ENCODE measurements around the gene MTSS2.

- TF ChIP-seq FOXK2 (IDR thresholded peaks at IDR 0.05), result no peak
- TF ChIP-seq ARNT (IDR thresholded peaks at IDR 0.05), result no peak
- no peak for TF ChIP-seq FOXA1 (IDR thresholded peaks at IDR 0.05)
- TF ChIP-seq ELF4 (IDR thresholded peaks at IDR 0.05), result no peak
- no peak for TF ChIP-seq ZNF384 (IDR thresholded peaks at IDR 0.05)
- no peak for TF ChIP-seq NFRKB (IDR thresholded peaks at IDR 0.05)
- no peak for TF ChIP-seq FOXM1 (IDR thresholded peaks at IDR 0.05; ENCODE audit: borderline replicate concordance)
- no peak for TF ChIP-seq SP1 (IDR thresholded peaks at IDR 0.05)
- no peak for TF ChIP-seq PKNOX1 (IDR thresholded peaks at IDR 0.05)
- TF ChIP-seq BHLHE40 (IDR thresholded peaks at IDR 0.05; ENCODE audit: borderline replicate concordance), result no peak
- no peak for TF ChIP-seq LEF1 (IDR thresholded peaks at IDR 0.05; ENCODE audit: borderline replicate concordance)
Observed at GRCh38 chr16:70694868-70695218, 9.0 kb upstream of the MTSS2 start.

Data from HEK293T (cell line).